KMS-11 (cell line): Measurements from ENCODE around the gene CORO1C.

Experiments used
- H2AFZ ChIP-seq: fragments of 200-600 bp; sonication (generic); 2 replicates; pipeline ENCODE4 v1.6.1; 2016; ENCODE audit warnings: antibody characterized with exemption, mixed run types, low read depth
- H3K27ac ChIP-seq: fragments of 200-600 bp; sonication (generic); 2 replicates; pipeline ENCODE4 v1.6.1; 2016; ENCODE audit warnings: mild to moderate bottlenecking, mixed run types
- H3K27me3 ChIP-seq: fragments of 200-600 bp; sonication (generic); 2 replicates; pipeline ENCODE4 v1.6.1; 2017; ENCODE audit warnings: mild to moderate bottlenecking, low read depth, mixed run types, moderate library complexity; ENCODE audit not compliant: insufficient read depth
- H3K36me3 ChIP-seq: fragments of 200-600 bp; sonication (generic); 2 replicates; pipeline ENCODE4 v1.6.1; 2017; ENCODE audit warnings: mild to moderate bottlenecking, mixed run types; ENCODE audit not compliant: insufficient read depth
- H3K4me1 ChIP-seq: fragments of 200-600 bp; sonication (generic); 2 replicates; pipeline ENCODE4 v1.6.1; 2016; ENCODE audit warnings: mild to moderate bottlenecking, low read depth, mixed run types; ENCODE audit not compliant: poor library complexity, severe bottlenecking
- H3K4me2 ChIP-seq: fragments of 200-600 bp; sonication (generic); 2 replicates; pipeline ENCODE4 v1.7.0; 2016; ENCODE audit warnings: mild to moderate bottlenecking, mixed run types
- H3K4me3 ChIP-seq: fragments of 200-600 bp; sonication (generic); IDR thresholded peaks from 2 replicates; pipeline ENCODE4 v1.6.1; 2017; ENCODE audit warnings: low read depth, low read length, mixed read lengths; ENCODE audit not compliant: insufficient read depth
- H3K79me2 ChIP-seq: fragments of 200-600 bp; sonication (generic); 2 replicates; pipeline ENCODE4 v1.6.1; 2016; ENCODE audit warnings: low read depth, mixed run types; ENCODE audit not compliant: insufficient read depth
- H3K9ac ChIP-seq: fragments of 200-600 bp; sonication (generic); 2 replicates; pipeline ENCODE4 v1.6.1; 2016; ENCODE audit warnings: mild to moderate bottlenecking, mixed run types
- H4K20me1 ChIP-seq: fragments of 200-600 bp; sonication (generic); 2 replicates; pipeline ENCODE4 v1.6.1; 2016; ENCODE audit warnings: mild to moderate bottlenecking, mixed run types; ENCODE audit not compliant: insufficient read depth
- TF ChIP-seq, protein P1 (sequence below): fragments of 200-600 bp; sonication (generic); conservative IDR thresholded peaks from 2 replicates; pipeline ENCODE4 v1.6.1; 2017; ENCODE audit warnings: low read depth, mild to moderate bottlenecking, antibody characterized with exemption, low read length, moderate library complexity, mixed read lengths

Gene CORO1C

DNA sequence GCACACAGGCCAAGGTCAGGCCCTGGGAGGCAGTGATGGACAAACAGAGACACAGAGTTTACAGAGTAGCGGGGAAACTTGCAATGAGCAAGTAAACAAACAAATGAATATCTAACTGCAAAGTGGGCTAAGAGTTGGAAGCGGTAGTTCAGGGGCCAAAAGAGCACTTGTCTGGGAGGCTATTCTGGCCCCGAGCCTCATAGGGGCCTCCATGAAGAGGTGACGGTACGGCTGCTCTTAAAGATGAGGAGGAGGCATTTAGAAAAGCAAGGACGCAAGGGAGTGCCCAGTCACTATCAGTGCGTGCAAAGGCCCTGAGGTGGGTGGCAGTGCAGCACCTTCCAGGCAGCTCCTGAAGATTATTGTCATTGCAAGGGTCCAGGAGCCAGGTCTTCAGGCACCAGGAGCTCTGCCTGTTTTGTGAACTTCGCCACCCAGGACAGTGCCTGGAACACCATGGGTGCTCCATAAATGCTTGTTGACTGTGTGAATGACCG, 129.1 kb downstream of the CORO1C start:
- H2AFZ ChIP-seq: no peak overlapping the region
- H3K4me2 ChIP-seq: no peak overlapping the region
- no peak overlapping the region for H3K4me3 ChIP-seq
- H4K20me1 ChIP-seq: no peaks in the 10 kb centered on the region
- no peaks in the 10 kb centered on the region for H3K4me1 ChIP-seq
- no peaks in the 10 kb centered on the region for H3K27me3 ChIP-seq
- no peak overlapping the region for H3K9ac ChIP-seq
- TF ChIP-seq, protein P1, sequence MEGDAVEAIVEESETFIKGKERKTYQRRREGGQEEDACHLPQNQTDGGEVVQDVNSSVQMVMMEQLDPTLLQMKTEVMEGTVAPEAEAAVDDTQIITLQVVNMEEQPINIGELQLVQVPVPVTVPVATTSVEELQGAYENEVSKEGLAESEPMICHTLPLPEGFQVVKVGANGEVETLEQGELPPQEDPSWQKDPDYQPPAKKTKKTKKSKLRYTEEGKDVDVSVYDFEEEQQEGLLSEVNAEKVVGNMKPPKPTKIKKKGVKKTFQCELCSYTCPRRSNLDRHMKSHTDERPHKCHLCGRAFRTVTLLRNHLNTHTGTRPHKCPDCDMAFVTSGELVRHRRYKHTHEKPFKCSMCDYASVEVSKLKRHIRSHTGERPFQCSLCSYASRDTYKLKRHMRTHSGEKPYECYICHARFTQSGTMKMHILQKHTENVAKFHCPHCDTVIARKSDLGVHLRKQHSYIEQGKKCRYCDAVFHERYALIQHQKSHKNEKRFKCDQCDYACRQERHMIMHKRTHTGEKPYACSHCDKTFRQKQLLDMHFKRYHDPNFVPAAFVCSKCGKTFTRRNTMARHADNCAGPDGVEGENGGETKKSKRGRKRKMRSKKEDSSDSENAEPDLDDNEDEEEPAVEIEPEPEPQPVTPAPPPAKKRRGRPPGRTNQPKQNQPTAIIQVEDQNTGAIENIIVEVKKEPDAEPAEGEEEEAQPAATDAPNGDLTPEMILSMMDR: no peak
- no peaks in the 10 kb centered on the region for H3K36me3 ChIP-seq
- no peaks in the 10 kb centered on the region for H3K79me2 ChIP-seq
- H3K27ac ChIP-seq: no peak overlapping the region

GRCh38 chr12:108600702-108601007, 130.7 kb downstream of the CORO1C start:
- H3K4me1 ChIP-seq: no peaks in the 10 kb centered on the region
- H3K4me3 ChIP-seq: no peak overlapping the region
- H3K27ac ChIP-seq: no peak overlapping the region

DNA sequence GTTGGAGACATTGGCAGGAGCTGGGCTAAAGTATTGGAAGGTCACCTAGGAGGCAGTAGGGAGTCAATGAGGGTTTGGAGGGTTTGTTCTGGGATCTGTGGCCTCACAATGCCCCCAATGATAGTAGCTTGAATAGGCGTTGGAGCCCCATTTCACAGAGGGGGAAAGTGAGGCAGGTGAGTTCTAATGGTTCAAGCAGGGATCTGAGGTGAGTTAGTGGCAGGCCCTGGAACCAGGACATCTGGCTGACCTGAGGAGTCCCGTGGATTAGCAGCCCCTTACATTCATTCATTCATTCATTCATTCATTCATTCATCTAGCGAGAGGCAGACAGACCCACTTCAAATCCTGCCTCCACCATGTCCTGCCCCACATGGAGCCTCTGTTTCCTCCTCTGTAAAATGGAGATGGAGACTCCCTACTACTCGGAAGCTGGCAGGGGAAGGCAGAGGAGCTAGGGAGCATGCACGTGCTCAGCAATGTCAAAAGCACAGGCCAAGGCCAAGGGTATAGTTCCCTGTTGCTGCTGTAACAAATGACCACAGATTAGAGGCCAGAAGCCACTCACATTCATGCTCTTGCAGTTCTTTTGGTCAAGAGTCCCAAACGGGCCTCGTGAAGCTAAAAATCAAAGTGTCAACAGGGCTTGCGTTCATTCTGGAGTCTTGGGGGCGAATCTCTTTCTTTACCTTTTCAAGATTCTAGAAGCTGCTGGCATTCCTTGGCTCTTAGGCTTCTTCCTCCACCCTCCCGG, 131.2 kb downstream of the CORO1C start:
- Histone ChIP-seq H3K4me2 (no peak overlapping the region), H3K36me3 (no peaks in the 10 kb centered on the region), H4K20me1 (no peaks in the 10 kb centered on the region), H3K4me1 (no peaks in the 10 kb centered on the region), H3K27ac (no peak overlapping the region), H3K27me3 (no peaks in the 10 kb centered on the region), H2AFZ (no peak overlapping the region), H3K79me2 (no peaks in the 10 kb centered on the region), H3K9ac (no peak overlapping the region), H3K4me3 (no peak overlapping the region)
- TF ChIP-seq, protein P1: no peak

More at GRCh38 chr12:108600702-108601007, 130.7 kb downstream of the CORO1C start:
- H2AFZ ChIP-seq: no peak overlapping the region
- TF ChIP-seq, protein P1: no peak
- no peaks in the 10 kb centered on the region for H3K79me2 ChIP-seq
- H4K20me1 ChIP-seq: no peaks in the 10 kb centered on the region
- H3K4me2 ChIP-seq: no peak overlapping the region
- H3K9ac ChIP-seq: no peak overlapping the region
- H3K36me3 ChIP-seq: no peaks in the 10 kb centered on the region
- H3K27me3 ChIP-seq: no peaks in the 10 kb centered on the region

DNA sequence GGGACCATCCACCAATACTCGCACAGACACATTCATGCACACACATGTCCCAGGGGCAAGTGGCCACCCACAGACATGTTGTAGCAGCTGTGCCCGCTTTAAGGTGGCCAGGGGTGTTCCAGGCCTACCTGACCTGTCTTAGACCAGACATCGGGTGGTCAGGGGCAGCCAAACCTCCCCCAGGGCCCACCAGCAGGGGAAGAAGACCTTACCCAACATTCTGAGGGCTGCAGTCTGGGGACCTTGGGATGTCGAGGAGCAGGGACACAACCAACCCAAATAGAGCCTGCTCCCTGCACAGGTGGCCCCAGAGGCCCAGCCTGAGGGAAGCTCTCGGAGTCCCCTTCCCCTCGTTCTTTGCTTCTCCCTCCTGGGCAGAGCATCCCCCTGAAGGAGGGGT, 131.8 kb downstream of the CORO1C start:
- no peaks in the 10 kb centered on the region for H3K36me3 ChIP-seq
- H3K27ac ChIP-seq: no peak overlapping the region
- H4K20me1 ChIP-seq: no peaks in the 10 kb centered on the region
- no peak overlapping the region for H3K9ac ChIP-seq
- H2AFZ ChIP-seq: no peak overlapping the region
- no peaks in the 10 kb centered on the region for H3K4me1 ChIP-seq
- no peak overlapping the region for H3K4me2 ChIP-seq
- no peaks in the 10 kb centered on the region for H3K79me2 ChIP-seq
- no peaks in the 10 kb centered on the region for H3K27me3 ChIP-seq
- no peak overlapping the region for H3K4me3 ChIP-seq
- TF ChIP-seq, protein P1: no peak
